ENCODE measurements around the gene LRRC7.

GRCh38 chr1:69528376-69528775 lies 39.3 kb upstream of the LRRC7 start:
- TF ChIP-seq CEBPB (IDR thresholded peaks at IDR 0.05; ENCODE audit: low read depth, low read length) (no peak), KDM1A (IDR thresholded peaks at IDR 0.05; ENCODE audit: borderline replicate concordance, low read length) (no peak), SP4 (IDR thresholded peaks at IDR 0.05; ENCODE audit: low read length) (no peak)
- TF ChIP-seq, protein P1, sequence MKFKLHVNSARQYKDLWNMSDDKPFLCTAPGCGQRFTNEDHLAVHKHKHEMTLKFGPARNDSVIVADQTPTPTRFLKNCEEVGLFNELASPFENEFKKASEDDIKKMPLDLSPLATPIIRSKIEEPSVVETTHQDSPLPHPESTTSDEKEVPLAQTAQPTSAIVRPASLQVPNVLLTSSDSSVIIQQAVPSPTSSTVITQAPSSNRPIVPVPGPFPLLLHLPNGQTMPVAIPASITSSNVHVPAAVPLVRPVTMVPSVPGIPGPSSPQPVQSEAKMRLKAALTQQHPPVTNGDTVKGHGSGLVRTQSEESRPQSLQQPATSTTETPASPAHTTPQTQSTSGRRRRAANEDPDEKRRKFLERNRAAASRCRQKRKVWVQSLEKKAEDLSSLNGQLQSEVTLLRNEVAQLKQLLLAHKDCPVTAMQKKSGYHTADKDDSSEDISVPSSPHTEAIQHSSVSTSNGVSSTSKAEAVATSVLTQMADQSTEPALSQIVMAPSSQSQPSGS (IDR thresholded peaks at IDR 0.05; ENCODE audit: low read length): no peak
